Measurements from ENCODE around the gene CDC42BPB.
A peak's percentile ranks its signal among the peaks of the same experiment; 100 is the strongest.

CDC42BPB gene

GRCh38 chr14:103064978-103065377, 7.6 kb upstream of the CDC42BPB start (continued):
- TF ChIP-seq ZBTB17 (tag by site-specific recombination; IDR thresholded peaks at IDR 0.05) (no peak), ZNF626 (tag by site-specific recombination; IDR thresholded peaks at IDR 0.05) (no peak)

- TF ChIP-seq ZNF426 (tag by site-specific recombination; IDR thresholded peaks at IDR 0.05) (peak; percentile 20), ZNF664 (tag by site-specific recombination; IDR thresholded peaks at IDR 0.05) (no peak)
- CTCF ChIA-PET = no interaction called here
- POLR2A ChIA-PET = no interaction called here
- no peaks in the 10 kb centered on the region for H3K36me3 ChIP-seq (ENCODE audit: control insufficient read depth in 2 of 2, insufficient read depth in 1 of 2, low read length in 2 of 2)
- H3K9me3 ChIP-seq (ENCODE audit: control insufficient read depth, insufficient read depth, low read depth, low read length) = no peaks in the 10 kb centered on the region
- no peak overlapping the region for H3K27ac ChIP-seq (ENCODE audit: extremely low read depth, low read depth, low read length)
- H3K4me1 ChIP-seq (ENCODE audit: control insufficient read depth, insufficient read depth, low read length) = peaks cover 6% of the 10 kb centered on the region; the same call in 1 of the 2 replicates
- H3K4me3 ChIP-seq (ENCODE audit: low read depth, low read length) = no peak overlapping the region
These were observed 7.1 kb upstream of the CDC42BPB start for GRCh38 chr14:103064436-103064835.

- TF ChIP-seq SCRT1 (tag by site-specific recombination; IDR thresholded peaks at IDR 0.05; ENCODE audit: borderline replicate concordance) = peak; percentile 95
- no peak for TF ChIP-seq ZNF585B (tag by site-specific recombination; IDR thresholded peaks at IDR 0.05)
- TF ChIP-seq SCRT2 (tag by site-specific recombination; IDR thresholded peaks at IDR 0.05) = 0 out of 2 replicates have a peak, but pooled peaks have one; percentile 15
- no peak for TF ChIP-seq ZNF488 (tag by site-specific recombination; IDR thresholded peaks at IDR 0.05)
- no peak for TF ChIP-seq ZNF146 (tag by site-specific recombination; IDR thresholded peaks at IDR 0.05)
- no peak for TF ChIP-seq ZNF521 (tag by site-specific recombination; IDR thresholded peaks at IDR 0.05)
- no peak for TF ChIP-seq ZNF626 (tag by site-specific recombination; IDR thresholded peaks at IDR 0.05)
- no peak for TF ChIP-seq ZNF391 (tag by site-specific recombination; IDR thresholded peaks at IDR 0.05; ENCODE audit: borderline replicate concordance, low read depth)
- no peak for TF ChIP-seq ZNF785 (tag by site-specific recombination; IDR thresholded peaks at IDR 0.05)
- no peak for TF ChIP-seq ZNF121 (tag by site-specific recombination; IDR thresholded peaks at IDR 0.05)
- no peak for TF ChIP-seq ZNF792 (tag by site-specific recombination; IDR thresholded peaks at IDR 0.05)
- TF ChIP-seq KLF16 (tag by site-specific recombination; IDR thresholded peaks at IDR 0.05) = no peak
- no peak for TF ChIP-seq ZNF362 (tag by site-specific recombination; IDR thresholded peaks at IDR 0.05)
- Histone ChIP-seq H3K36me3 (ENCODE audit: control insufficient read depth in 2 of 2, insufficient read depth in 1 of 2, low read length in 2 of 2) (no peaks in the 10 kb centered on the region), H3K4me3 (ENCODE audit: low read depth, low read length) (no peak overlapping the region), H3K27ac (ENCODE audit: extremely low read depth, low read depth, low read length) (no peak overlapping the region), H3K4me1 (ENCODE audit: control insufficient read depth, insufficient read depth, low read length) (no peaks in the 10 kb centered on the region), H3K9me3 (ENCODE audit: control insufficient read depth, insufficient read depth, low read depth, low read length) (no peaks in the 10 kb centered on the region)
- POLR2A ChIA-PET = no interaction called here
- CTCF ChIA-PET = interaction anchor here (0.7 kb wide), 1 partner anchor 14 kb away, joined by 3 read pairs; no protein-coding TSS in a partner anchor
These were observed 4.2 kb upstream of the CDC42BPB start for GRCh38 chr14:103061482-103061976.

GRCh38 chr14:103059556-103059955, 2.2 kb upstream of the CDC42BPB start:
- CTCF ChIA-PET = interaction anchor here (1.1 kb wide), 1 partner anchor 15 kb away, joined by 3 read pairs; no protein-coding TSS in a partner anchor

More at GRCh38 chr14:103059556-103059955, 2.2 kb upstream of the CDC42BPB start:
- H3K4me3 ChIP-seq (ENCODE audit: low read depth, low read length) = no peak overlapping the region
- POLR2A ChIA-PET = no interaction called here
- no peaks in the 10 kb centered on the region for H3K9me3 ChIP-seq (ENCODE audit: control insufficient read depth, insufficient read depth, low read depth, low read length)
- no peaks in the 10 kb centered on the region for H3K36me3 ChIP-seq (ENCODE audit: control insufficient read depth in 2 of 2, insufficient read depth in 1 of 2, low read length in 2 of 2)
- peaks cover 9% of the 10 kb centered on the region; the same call in 1 of the 2 replicates for H3K4me1 ChIP-seq (ENCODE audit: control insufficient read depth, insufficient read depth, low read length)
- no peak overlapping the region for H3K27ac ChIP-seq (ENCODE audit: extremely low read depth, low read depth, low read length)
- TF ChIP-seq ZNF600 (tag by site-specific recombination; IDR thresholded peaks at IDR 0.05) = no peak
- TF ChIP-seq ZBTB10 (tag by site-specific recombination; IDR thresholded peaks at IDR 0.05) = no peak
- TF ChIP-seq YY2 (tag by site-specific recombination; IDR thresholded peaks at IDR 0.05) = no peak
- no peak for TF ChIP-seq ZSCAN30 (tag by site-specific recombination; IDR thresholded peaks at IDR 0.05)
- TF ChIP-seq GFI1B (tag by site-specific recombination; IDR thresholded peaks at IDR 0.05) = no peak
- no peak for TF ChIP-seq ZNF157 (tag by site-specific recombination; IDR thresholded peaks at IDR 0.05)
- TF ChIP-seq ZNF76 (tag by site-specific recombination; IDR thresholded peaks at IDR 0.05; ENCODE audit: borderline replicate concordance, low read depth) = no peak
- no peak for TF ChIP-seq ZSCAN4 (tag by site-specific recombination; IDR thresholded peaks at IDR 0.05)
- no peak for TF ChIP-seq ZXDB (tag by site-specific recombination; IDR thresholded peaks at IDR 0.05)
